Tibial nerve (tissue), 3 donors: ENCODE results near the gene KCNMA1.

Experiments used
- POLR2A ChIP-seq, 2 donors: fragments of 450-650 bp; IDR thresholded peaks; one replicate each; pipeline ENCODE4 v1.6.1; 2017; ENCODE audit warnings: antibody characterized with exemption in 2 of 2, mild to moderate bottlenecking in 2 of 2, moderate library complexity in 2 of 2
- TF ChIP-seq, protein P1 (sequence below), 5 experiments: fragments of 200-600 bp in 3 of 5; fragments of 450-650 bp in 2 of 5; sonication (generic) in 3 of 5; IDR thresholded peaks; one replicate each; pipeline ENCODE4 v1.5.1; 2016 to 2019; ENCODE audit warnings: antibody characterized with exemption in 5 of 5, mild to moderate bottlenecking in 3 of 5, moderate library complexity in 2 of 5

DNA sequence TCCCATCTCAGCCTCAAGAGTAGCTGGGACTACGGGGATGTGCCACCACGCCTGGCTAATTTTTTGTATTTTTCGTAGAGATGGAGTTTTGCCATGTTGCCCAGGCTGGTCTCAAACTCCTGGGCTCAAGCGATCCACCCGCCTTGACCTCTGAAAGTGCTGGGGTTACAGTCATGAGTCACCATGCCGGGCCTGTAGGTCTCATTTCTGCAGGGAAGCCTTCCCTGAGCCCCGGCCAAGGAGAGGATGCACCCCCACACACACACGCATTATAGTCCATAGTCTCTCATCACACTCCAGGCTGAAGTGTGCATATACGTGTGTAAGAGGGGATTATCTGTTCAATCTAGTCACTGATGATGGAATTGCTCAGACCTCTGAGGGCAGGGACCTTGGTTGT is 29.3 kb downstream of the KCNMA1 start:
- TF ChIP-seq POLR2A (IDR thresholded peaks at IDR 0.05): no peak
- TF ChIP-seq, protein P1, sequence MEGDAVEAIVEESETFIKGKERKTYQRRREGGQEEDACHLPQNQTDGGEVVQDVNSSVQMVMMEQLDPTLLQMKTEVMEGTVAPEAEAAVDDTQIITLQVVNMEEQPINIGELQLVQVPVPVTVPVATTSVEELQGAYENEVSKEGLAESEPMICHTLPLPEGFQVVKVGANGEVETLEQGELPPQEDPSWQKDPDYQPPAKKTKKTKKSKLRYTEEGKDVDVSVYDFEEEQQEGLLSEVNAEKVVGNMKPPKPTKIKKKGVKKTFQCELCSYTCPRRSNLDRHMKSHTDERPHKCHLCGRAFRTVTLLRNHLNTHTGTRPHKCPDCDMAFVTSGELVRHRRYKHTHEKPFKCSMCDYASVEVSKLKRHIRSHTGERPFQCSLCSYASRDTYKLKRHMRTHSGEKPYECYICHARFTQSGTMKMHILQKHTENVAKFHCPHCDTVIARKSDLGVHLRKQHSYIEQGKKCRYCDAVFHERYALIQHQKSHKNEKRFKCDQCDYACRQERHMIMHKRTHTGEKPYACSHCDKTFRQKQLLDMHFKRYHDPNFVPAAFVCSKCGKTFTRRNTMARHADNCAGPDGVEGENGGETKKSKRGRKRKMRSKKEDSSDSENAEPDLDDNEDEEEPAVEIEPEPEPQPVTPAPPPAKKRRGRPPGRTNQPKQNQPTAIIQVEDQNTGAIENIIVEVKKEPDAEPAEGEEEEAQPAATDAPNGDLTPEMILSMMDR (IDR thresholded peaks at IDR 0.05): no peak
